Ecto neural progenitor cell (in vitro differentiated cells): ENCODE measurements around the gene DNASE1L2.

Experiments used
- DNase-seq: peaks from one replicate; pipeline ENCODE4 v3.0.0-alpha.2; 2018; ENCODE audit warnings: low spot score

DNASE1L2 gene

DNA sequence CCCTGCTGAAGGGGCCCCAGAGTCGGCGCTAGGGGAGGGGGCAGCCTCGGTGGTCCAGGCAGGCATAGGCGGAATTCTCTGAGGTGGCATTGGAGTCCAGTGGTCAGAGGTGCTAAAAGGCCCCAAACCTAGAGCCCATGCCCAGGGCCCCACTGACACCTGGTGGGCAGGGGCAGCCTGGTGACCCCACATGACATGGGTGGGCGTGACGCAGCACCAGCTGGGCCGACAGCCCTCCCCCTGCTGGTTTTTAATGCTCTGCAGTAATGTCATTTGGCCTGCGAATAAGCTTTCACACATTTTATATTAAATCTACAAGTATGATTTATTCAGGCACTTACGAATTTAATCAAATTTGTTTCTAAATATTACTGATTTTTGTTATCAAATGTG, 33.8 kb downstream of the DNASE1L2 start:
- DNase-seq, result no peak

- no peak for DNase-seq
These were observed 34.6 kb downstream of the DNASE1L2 start for GRCh38 chr16:2270588-2271470.

GRCh38 chr16:2271848-2272461, 35.7 kb downstream of the DNASE1L2 start:
- no peak for DNase-seq

DNA sequence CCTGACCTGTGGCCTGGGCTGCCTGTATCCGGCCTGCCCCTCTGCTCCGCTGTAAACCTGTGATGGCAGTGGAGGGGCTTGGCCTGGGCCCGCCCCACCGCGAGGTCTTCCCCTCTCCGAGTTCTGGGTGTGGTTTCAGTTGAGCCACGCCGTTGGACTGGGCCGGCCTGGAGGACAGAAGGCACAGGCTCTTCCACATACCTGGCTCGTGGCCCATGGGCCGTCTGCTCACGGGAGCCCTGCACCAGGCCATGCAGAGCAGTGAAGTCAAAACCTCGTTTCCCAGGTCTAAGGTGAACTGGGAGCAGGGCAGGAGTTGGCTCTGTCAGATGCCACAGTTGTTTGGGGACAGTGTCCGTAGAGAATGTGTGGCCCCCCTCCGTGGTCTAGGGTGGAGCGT, 37.2 kb downstream of the DNASE1L2 start:
- no peak for DNase-seq

DNA sequence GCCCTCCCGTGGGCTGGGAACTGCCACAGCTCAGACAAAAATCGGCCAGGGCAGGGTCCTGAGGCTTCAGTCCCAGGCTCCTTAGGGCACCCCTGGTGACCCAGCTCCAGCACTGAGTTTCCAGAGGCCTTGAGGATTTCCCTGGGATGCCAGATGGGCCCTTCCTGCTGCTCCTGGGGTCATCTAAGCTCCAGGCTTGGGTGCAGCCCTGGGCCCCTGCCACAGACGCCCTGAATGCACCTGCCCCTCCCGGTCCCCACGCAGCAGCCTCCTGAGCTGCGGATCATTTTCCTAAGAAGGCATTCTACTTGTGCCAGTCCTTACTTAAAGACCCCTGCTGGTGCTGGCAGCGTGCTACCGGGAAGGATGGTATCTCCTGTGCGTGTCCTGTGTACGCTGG, 37.7 kb downstream of the DNASE1L2 start:
- DNase-seq, result no peak

DNA sequence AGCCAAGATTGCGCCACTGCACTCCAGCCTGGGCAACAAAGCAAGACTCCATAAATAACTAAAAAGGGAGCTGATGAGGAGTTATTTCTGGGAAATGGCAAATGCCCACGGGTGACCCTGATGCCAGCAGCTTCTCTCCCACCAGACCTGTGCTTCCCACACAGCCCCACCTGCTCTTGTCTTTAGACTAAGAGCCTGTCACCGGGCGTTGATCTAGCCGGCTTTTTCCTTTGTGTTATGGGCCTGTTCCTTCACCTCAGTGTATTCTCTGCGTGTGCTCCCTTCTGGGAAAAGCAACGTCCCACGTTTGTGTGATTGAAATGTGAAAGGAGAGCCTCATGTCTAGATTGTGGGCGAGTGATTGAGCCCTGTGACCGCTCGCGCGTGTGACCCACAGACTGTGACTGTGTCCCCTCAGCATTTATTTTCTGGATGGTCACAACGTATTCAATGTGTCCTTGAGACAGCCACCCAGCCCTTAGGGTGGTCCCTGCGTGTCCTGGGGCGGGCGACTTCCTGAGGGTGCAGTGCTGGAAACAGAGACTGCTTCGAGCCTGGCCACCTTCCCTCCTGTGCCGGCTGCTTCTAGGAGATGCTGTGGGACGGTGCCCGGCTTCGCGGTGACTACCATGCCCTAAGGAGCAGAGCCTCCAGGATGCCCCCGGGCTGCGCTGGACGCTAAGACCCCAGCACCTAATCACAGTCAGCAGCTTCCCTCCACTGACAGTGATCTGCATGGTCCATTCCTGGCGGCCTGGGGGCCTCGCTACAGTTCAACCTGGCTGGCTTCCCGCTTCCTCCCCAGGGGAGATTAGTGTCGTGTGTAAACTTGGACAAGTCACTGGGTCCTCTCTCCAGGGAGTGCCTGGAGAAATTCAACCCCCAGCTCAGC, 39.5 kb downstream of the DNASE1L2 start:
- DNase-seq, result no peak

GRCh38 chr16:2276368-2277195, 40.3 kb downstream of the DNASE1L2 start:
- no peak for DNase-seq

- no peak for DNase-seq
These were observed 41.4 kb downstream of the DNASE1L2 start for GRCh38 chr16:2277466-2278271.

DNA sequence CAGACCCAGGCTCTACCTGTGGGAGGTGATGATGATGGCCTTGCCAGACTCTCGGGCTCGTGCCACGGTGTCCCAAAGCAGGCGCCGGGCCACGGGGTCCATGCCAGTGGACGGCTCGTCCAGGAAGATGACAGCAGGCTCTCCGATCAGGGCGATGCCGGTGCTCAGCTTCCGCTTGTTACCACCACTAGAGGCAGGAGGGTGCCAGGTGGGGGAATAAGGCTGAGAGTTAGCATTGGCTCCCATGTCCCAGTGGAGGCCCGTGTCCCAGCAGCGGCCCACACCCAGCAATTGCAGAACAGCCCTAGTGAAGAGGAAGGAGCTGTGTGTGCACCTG, 42.0 kb downstream of the DNASE1L2 start:
- no peak for DNase-seq

GRCh38 chr16:2278956-2279800, 42.9 kb downstream of the DNASE1L2 start:
- DNase-seq, result no peak

- no peak for DNase-seq
These were observed 44.2 kb downstream of the DNASE1L2 start for GRCh38 chr16:2280461-2280860.

GRCh38 chr16:2280981-2281542, 44.8 kb downstream of the DNASE1L2 start:
- no peak for DNase-seq

- no peak for DNase-seq
These were observed 46.0 kb downstream of the DNASE1L2 start for GRCh38 chr16:2282262-2282661.

GRCh38 chr16:2282866-2283555, 46.8 kb downstream of the DNASE1L2 start:
- DNase-seq, result no peak

DNA sequence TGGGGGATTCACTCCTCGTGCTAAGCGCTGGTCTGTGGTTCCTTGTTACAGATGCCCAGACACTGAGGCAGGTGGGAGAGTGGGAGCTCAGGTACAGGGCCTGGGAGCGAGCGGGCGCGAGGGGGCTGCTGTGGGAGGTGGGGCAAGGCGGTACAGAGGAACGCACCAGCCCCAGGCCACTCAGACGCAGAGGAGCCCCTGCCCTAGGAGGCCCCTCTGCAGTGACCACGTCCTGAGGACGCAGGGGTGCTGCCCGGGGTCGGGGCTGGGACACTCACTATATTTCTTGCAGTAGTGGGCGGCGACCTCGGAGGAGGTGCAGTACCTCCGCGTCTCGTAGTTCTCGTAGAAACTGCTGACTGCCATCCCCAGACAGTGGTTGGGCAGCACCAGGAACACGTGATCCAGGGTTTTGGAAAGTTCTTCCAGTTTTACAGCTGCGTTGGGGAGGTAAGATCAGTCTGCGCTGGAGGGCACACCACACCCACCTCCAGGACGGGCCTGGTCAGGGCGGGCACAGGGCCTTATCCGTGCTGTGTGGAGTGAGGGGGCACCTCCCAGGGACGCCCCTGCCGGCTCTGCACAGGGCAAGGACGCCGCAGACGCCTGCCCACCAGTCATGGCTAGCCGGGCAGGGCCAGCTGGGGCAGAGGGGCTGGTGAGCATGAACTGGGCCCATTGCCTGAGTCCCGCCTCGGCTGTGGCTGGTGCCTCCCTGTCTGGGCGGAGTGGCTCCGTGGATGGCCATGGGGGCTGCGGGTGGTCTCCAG, 47.9 kb downstream of the DNASE1L2 start:
- no peak for DNase-seq

DNA sequence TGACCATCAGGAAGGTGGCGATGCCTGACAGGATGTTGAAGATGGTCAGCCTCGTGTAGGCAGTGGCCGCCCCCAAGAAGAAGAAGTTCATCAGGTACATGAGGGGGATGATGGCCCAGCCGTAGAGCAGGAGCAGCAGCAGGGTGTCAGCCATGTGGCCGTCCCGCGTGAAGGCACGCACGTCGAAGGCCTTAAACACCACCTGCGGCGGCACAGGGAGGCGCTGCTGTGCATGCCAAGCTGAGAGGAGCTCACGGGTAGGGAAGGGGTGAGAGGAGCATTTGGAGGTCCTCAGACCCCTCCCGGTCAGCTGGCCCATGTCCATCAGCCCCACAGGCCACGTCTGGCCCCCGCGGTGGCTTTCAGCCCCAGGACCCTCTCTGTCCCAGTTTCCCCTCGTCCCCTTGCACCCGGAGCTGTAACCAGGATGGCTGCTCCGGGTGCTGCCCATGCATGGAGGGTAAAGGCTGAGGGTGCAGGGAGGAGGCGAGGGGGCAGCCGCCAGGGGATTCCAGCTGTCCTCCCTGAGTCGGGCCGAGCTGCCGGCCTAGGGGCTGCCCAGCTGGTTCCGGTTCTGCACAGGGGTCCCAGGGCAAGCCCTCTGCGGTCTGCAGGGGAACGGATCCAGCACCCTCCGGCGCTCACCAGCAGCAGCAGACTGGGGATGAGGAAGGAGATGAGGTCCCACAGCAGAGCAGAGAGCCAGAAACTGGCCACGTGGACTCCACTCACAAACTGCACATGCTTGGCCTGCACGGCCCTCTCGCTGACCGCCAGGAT, 48.7 kb downstream of the DNASE1L2 start:
- DNase-seq, result no peak

- DNase-seq, result no peak
These were observed 49.5 kb downstream of the DNASE1L2 start for GRCh38 chr16:2285731-2286191.
